GM23338 (cell line): ENCODE results near the gene TNFRSF1A. TPM values are rescaled to one million over a fixed set of nuclear protein-coding genes. Genes with fewer than 3 reads are reported as not detected.
A peak's percentile ranks its signal among the peaks of the same experiment; 100 is the strongest.

Experiments
- ATAC-seq: fragments of 200-7000 bp; cut with Tn5 transposase; 3 replicates; pipeline ENCODE4 v1.9.1; 2020
- DNase-seq: peaks from one replicate; pipeline ENCODE4 v3.0.0-alpha.2; 2015; ENCODE audit warnings: low spot score
- H2AFZ ChIP-seq: fragments of 200-600 bp; sonication (generic); 2 replicates; pipeline ENCODE4 v1.8.0; 2016; ENCODE audit warnings: antibody characterized with exemption, mild to moderate bottlenecking, moderate library complexity
- H3F3A ChIP-seq: fragments of 200-600 bp; sonication (generic); replicated peaks from 2 replicates; pipeline ENCODE4 v1.8.0; 2017; ENCODE audit warnings: antibody characterized with exemption, mixed run types, low read depth
- H3K27ac ChIP-seq: fragments of 200-600 bp; sonication (generic); 2 replicates; pipeline ENCODE4 v1.6.1; 2016; ENCODE audit warnings: low read depth
- H3K27me3 ChIP-seq: fragments of 200-600 bp; sonication (generic); 2 replicates; pipeline ENCODE4 v1.8.0; 2016; ENCODE audit warnings: mild to moderate bottlenecking, mixed run types, moderate library complexity; ENCODE audit not compliant: insufficient read depth
- H3K36me3 ChIP-seq: fragments of 200-600 bp; sonication (generic); 2 replicates; pipeline ENCODE4 v1.8.0; 2016; ENCODE audit warnings: mild to moderate bottlenecking; ENCODE audit not compliant: insufficient read depth
- H3K4me1 ChIP-seq: fragments of 200-600 bp; sonication (generic); 2 replicates; pipeline ENCODE4 v1.8.0; 2016; ENCODE audit warnings: mild to moderate bottlenecking, moderate library complexity; ENCODE audit not compliant: insufficient read depth
- H3K4me2 ChIP-seq: fragments of 200-600 bp; sonication (generic); 2 replicates; pipeline ENCODE4 v1.7.1; 2017; ENCODE audit warnings: mixed run types
- H3K4me3 ChIP-seq: fragments of 200-600 bp; sonication (generic); 2 replicates; pipeline ENCODE4 v1.6.1; 2016; ENCODE audit warnings: mixed run types
- H3K79me2 ChIP-seq: fragments of 200-600 bp; sonication (generic); replicated peaks from 2 replicates; pipeline ENCODE4 v1.8.0; 2017; ENCODE audit warnings: mild to moderate bottlenecking; ENCODE audit not compliant: insufficient read depth
- H3K9me2 ChIP-seq: fragments of 200-600 bp; sonication (generic); 2 replicates; pipeline ENCODE4 v1.8.0; 2017; ENCODE audit not compliant: insufficient read depth
- H4K20me1 ChIP-seq: fragments of 200-600 bp; sonication (generic); replicated peaks from 2 replicates; pipeline ENCODE4 v1.8.0; 2017; ENCODE audit warnings: mild to moderate bottlenecking; ENCODE audit not compliant: insufficient read depth
- H3K27ac Mint-ChIP-seq: 2 replicates; pipeline ENCODE4 v1.8.0; 2020; ENCODE audit warnings: inconsistent platforms, mild to moderate bottlenecking, moderate library complexity, mixed read lengths
- H3K27me3 Mint-ChIP-seq: 3 replicates; pipeline ENCODE4 v1.8.0; 2022; ENCODE audit warnings: low read depth, mild to moderate bottlenecking, moderate library complexity, mixed read lengths, inconsistent platforms; ENCODE audit not compliant: insufficient read depth, poor library complexity
- H3K36me3 Mint-ChIP-seq: 3 replicates; pipeline ENCODE4 v1.8.0; 2021; ENCODE audit warnings: low read depth, mild to moderate bottlenecking, inconsistent platforms, moderate library complexity, mixed read lengths
- H3K4me1 Mint-ChIP-seq: 3 replicates; pipeline ENCODE4 v1.8.0; 2020; ENCODE audit warnings: mild to moderate bottlenecking, inconsistent platforms, mixed read lengths
- H3K4me3 Mint-ChIP-seq: 3 replicates; pipeline ENCODE4 v1.8.0; 2021; ENCODE audit warnings: moderate library complexity, mild to moderate bottlenecking, inconsistent platforms, mixed read lengths
- H3K9me3 Mint-ChIP-seq: 3 replicates; pipeline ENCODE4 v1.8.0; 2020; ENCODE audit warnings: moderate library complexity, mild to moderate bottlenecking, inconsistent platforms, mixed read lengths
- CTCF ChIP-seq, 2 experiments: fragments of 200-600 bp in 1 of 2; sonication (generic) in 1 of 2; conservative IDR thresholded peaks; 2 replicates each; pipeline versions ENCODE4 v1.5.1 to v1.6.1; 2016 to 2017; ENCODE audit warnings: antibody characterized with exemption in 2 of 2, low read depth in 2 of 2, mild to moderate bottlenecking in 2 of 2, moderate library complexity in 1 of 2
- EZH2phosphoT487 ChIP-seq: fragments of 200-600 bp; sonication (generic); IDR thresholded peaks from one replicate; pipeline ENCODE4 v1.8.1; 2018; ENCODE audit warnings: antibody characterized with exemption; ENCODE audit not compliant: unreplicated experiment
- NANOG ChIP-seq: IDR thresholded peaks from 2 replicates; pipeline ENCODE4 v1.6.1; 2016; ENCODE audit warnings: antibody characterized with exemption, borderline replicate concordance
- POLR2AphosphoS5 ChIP-seq: IDR thresholded peaks from 2 replicates; pipeline ENCODE4 v1.6.1; 2016; ENCODE audit warnings: antibody characterized with exemption, low read depth
- polyA plus RNA-seq: library from polyadenylated mRNA; unstranded; fragments of >200 nt; fragmentation: Nextera tagmentation; extraction: Ambion mirVana; gene quantifications from 2 replicates; pipeline ENCODE4 v1.2.1, GENCODE V29; 2016
- total RNA-seq: library from RNA; depleted of rRNA; stranded (reverse); fragments of >200 nt; shearing (Covaris generic); gene quantifications from 2 replicates; pipeline ENCODE4 v1.2.3, GENCODE V29; 2014

Gene TNFRSF1A
- total and polyA plus RNA-seq, 2 experiments from 2014 or later, result 24.3 to 43.4 TPM

GRCh38 chr12:6327229-6328041, 14.4 kb downstream of the TNFRSF1A start:
- Histone ChIP-seq H3F3A (peaks cover 32% of the 10 kb centered on the region), H3K27ac (no peak overlapping the region), H3K4me3 (no peak overlapping the region), H3K4me2 (0 out of 2 replicates have a peak overlapping the region, but pooled peaks have one; percentile 32), H3K4me1 (peaks cover 50% of the 10 kb centered on the region), H3K9me2 (no peaks in the 10 kb centered on the region), H3K79me2 (no peaks in the 10 kb centered on the region; the same call in 1 of the 2 replicates), H2AFZ (no peak overlapping the region), H4K20me1 (no peaks in the 10 kb centered on the region), H3K36me3 (peaks cover 9% of the 10 kb centered on the region; the same call in 1 of the 2 replicates), H3K27me3 (peaks cover 3% of the 10 kb centered on the region; the same call in 1 of the 2 replicates)
- H3K27me3 Mint-ChIP-seq, result peaks cover 17% of the 10 kb centered on the region
- no peaks in the 10 kb centered on the region for H3K9me3 Mint-ChIP-seq
- DNase-seq (no peak), ATAC-seq (no peak)
- peaks cover 58% of the 10 kb centered on the region for H3K4me1 Mint-ChIP-seq
- H3K27ac Mint-ChIP-seq, result no peak overlapping the region
- peaks cover 44% of the 10 kb centered on the region for H3K36me3 Mint-ChIP-seq
- TF ChIP-seq NANOG, result no peak
- TF ChIP-seq POLR2AphosphoS5, result peak; percentile 11; the same call in 1 of the 2 replicates
- no peak overlapping the region for H3K4me3 Mint-ChIP-seq

- no peak overlapping the region for H3K27ac ChIP-seq
- H3K4me1 ChIP-seq, result peaks cover 57% of the 10 kb centered on the region
- H2AFZ ChIP-seq, result no peak overlapping the region
- ATAC-seq (peak; percentile 58), DNase-seq (peak; percentile 86)
- no peak overlapping the region for H3K4me3 ChIP-seq
- Mint-ChIP-seq H3K27ac (no peak overlapping the region), H3K9me3 (no peaks in the 10 kb centered on the region), H3K4me3 (no peak overlapping the region; the same call in 2 of the 3 replicates), H3K4me1 (peaks cover 66% of the 10 kb centered on the region), H3K36me3 (peaks cover 41% of the 10 kb centered on the region), H3K27me3 (peaks cover 22% of the 10 kb centered on the region)
- H3K27me3 ChIP-seq, result peaks cover 3% of the 10 kb centered on the region; the same call in 1 of the 2 replicates
- no peaks in the 10 kb centered on the region for H4K20me1 ChIP-seq
- peaks cover 39% of the 10 kb centered on the region for H3F3A ChIP-seq
- no peaks in the 10 kb centered on the region for H3K9me2 ChIP-seq
- peak overlapping the region; percentile 44; the same call in 1 of the 2 replicates for H3K4me2 ChIP-seq
- TF ChIP-seq POLR2AphosphoS5 (peak; percentile 52), CTCF (conservative IDR thresholded peaks at IDR 0.05; ENCODE audit: low read depth in 2 of 2) (peak; percentile 64 to 82), EZH2phosphoT487 (no peak)
- peaks cover 7% of the 10 kb centered on the region; the same call in 1 of the 2 replicates for H3K36me3 ChIP-seq
- H3K79me2 ChIP-seq, result no peaks in the 10 kb centered on the region; the same call in 1 of the 2 replicates
Measured at GRCh38 chr12:6326316-6327228, 15.3 kb downstream of the TNFRSF1A start.
